Erythroblast (primary cell): ENCODE measurements around the gene SH2D3A.

Experiments used
- GATA1 ChIP-seq: IDR thresholded peaks from 2 replicates; pipeline ENCODE4 v1.6.1; 2011; ENCODE audit warnings: low read depth, mild to moderate bottlenecking, control low read depth, low read length, moderate library complexity
- POLR2A ChIP-seq: IDR thresholded peaks from 2 replicates; pipeline ENCODE4 v1.6.1; 2011; ENCODE audit warnings: mild to moderate bottlenecking, low read length

DNA sequence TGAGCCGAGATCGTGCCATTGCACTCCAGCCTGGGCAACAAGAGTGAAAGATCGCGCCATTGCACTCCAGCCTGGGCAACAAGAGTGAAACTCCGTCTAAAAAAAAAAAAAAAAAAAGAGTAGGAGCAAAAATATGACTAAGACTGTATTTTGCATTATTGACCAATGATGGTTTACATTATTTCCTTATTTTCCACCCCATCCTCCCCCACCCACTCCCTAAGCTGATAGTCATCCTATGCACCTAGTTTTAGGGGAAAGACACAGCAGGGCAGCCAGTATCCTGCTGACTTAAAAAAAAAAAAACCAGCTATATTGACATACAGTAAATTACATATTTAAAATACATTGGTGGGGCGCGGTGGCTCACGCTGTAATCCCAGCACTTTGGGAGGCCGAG is 30.4 kb upstream of the SH2D3A start:
- TF ChIP-seq POLR2A (no peak), GATA1 (no peak)
